ENCODE data around the gene MEGF6.

MEGF6 gene

GRCh38 chr1:3510136-3510955 is 101.0 kb downstream of the MEGF6 start:
- DNase-seq (ENCODE audit: low read depth in 2 of 3, low spot score in 2 of 3), result no peak

GRCh38 chr1:3509721-3510120 is 101.6 kb downstream of the MEGF6 start:
- no peak for DNase-seq (ENCODE audit: low read depth in 2 of 3, low spot score in 2 of 3)

- no peak for DNase-seq (ENCODE audit: low read depth in 2 of 3, low spot score in 2 of 3)
These were observed 102.4 kb downstream of the MEGF6 start for GRCh38 chr1:3508757-3509415.

- DNase-seq (ENCODE audit: low read depth in 2 of 3, low spot score in 2 of 3), result no peak
These were observed 103.6 kb downstream of the MEGF6 start for GRCh38 chr1:3507636-3508275.

GRCh38 chr1:3506943-3507342 is 104.4 kb downstream of the MEGF6 start:
- no peak for DNase-seq (ENCODE audit: low read depth in 2 of 3, low spot score in 2 of 3)

GRCh38 chr1:3506041-3506440 is 105.3 kb downstream of the MEGF6 start:
- DNase-seq (ENCODE audit: low read depth in 2 of 3, low spot score in 2 of 3), result no peak

GRCh38 chr1:3505161-3505560 is 106.1 kb downstream of the MEGF6 start:
- no peak for DNase-seq (ENCODE audit: low read depth in 2 of 3, low spot score in 2 of 3)

- no peak for DNase-seq (ENCODE audit: low read depth in 2 of 3, low spot score in 2 of 3)
These were observed 106.5 kb downstream of the MEGF6 start for GRCh38 chr1:3504822-3505153.

- DNase-seq (ENCODE audit: low read depth in 2 of 3, low spot score in 2 of 3), result no peak
These were observed 107.0 kb downstream of the MEGF6 start for GRCh38 chr1:3504151-3504821.

- DNase-seq (ENCODE audit: low read depth in 2 of 3, low spot score in 2 of 3), result no peak
These were observed 107.8 kb downstream of the MEGF6 start for GRCh38 chr1:3503525-3503886.

GRCh38 chr1:3502641-3503524 is 108.4 kb downstream of the MEGF6 start:
- DNase-seq (ENCODE audit: low read depth in 2 of 3, low spot score in 2 of 3), result no peak

- no peak for DNase-seq (ENCODE audit: low read depth in 2 of 3, low spot score in 2 of 3)
These were observed 109.3 kb downstream of the MEGF6 start for GRCh38 chr1:3501856-3502640.

- DNase-seq (ENCODE audit: low read depth in 2 of 3, low spot score in 2 of 3), result no peak
These were observed 109.9 kb downstream of the MEGF6 start for GRCh38 chr1:3501437-3501836.

- DNase-seq (ENCODE audit: low read depth in 2 of 3, low spot score in 2 of 3), result no peak
These were observed 111.0 kb downstream of the MEGF6 start for GRCh38 chr1:3500265-3500835.

- no peak for DNase-seq (ENCODE audit: low read depth in 2 of 3, low spot score in 2 of 3)
These were observed 111.7 kb downstream of the MEGF6 start for GRCh38 chr1:3499611-3500010.

- no peak for DNase-seq (ENCODE audit: low read depth in 2 of 3, low spot score in 2 of 3)
These were observed 112.3 kb downstream of the MEGF6 start for GRCh38 chr1:3498986-3499385.

- no peak for DNase-seq (ENCODE audit: low read depth in 2 of 3, low spot score in 2 of 3)
These were observed 112.9 kb downstream of the MEGF6 start for GRCh38 chr1:3498246-3498930.

GRCh38 chr1:3497521-3497920 is 113.8 kb downstream of the MEGF6 start:
- DNase-seq (ENCODE audit: low read depth in 2 of 3, low spot score in 2 of 3), result no peak

GRCh38 chr1:3496916-3497315 is 114.4 kb downstream of the MEGF6 start:
- DNase-seq (ENCODE audit: low read depth in 2 of 3, low spot score in 2 of 3), result no peak
